K562 (cell line): ENCODE measurements around the gene PAXIP1.

Experiments used
- CEBPB ChIP-seq: fragments of 450-650 bp; IDR thresholded peaks from 2 replicates; pipeline ENCODE4 v1.6.1; 2016; ENCODE audit warnings: missing genetic modification characterization, missing compliant biosample characterization
- RBM22 ChIP-seq: fragments of 200-400 bp; formaldehyde crosslinking; IDR thresholded peaks from 2 replicates; pipeline ENCODE4 v1.6.1; 2018; ENCODE audit warnings: low read length, low read depth; ENCODE audit not compliant: poor library complexity, severe bottlenecking
- ZNF449 ChIP-seq: fragments of 250-450 bp; sonication (Bioruptor Pico); IDR thresholded peaks from 2 replicates; pipeline ENCODE4 v1.8.0; 2022; ENCODE audit warnings: moderate library complexity, mild to moderate bottlenecking, inconsistent platforms
- TF ChIP-seq, protein P1 (sequence below): sonication (generic); formaldehyde crosslinking; IDR thresholded peaks from 2 replicates; pipeline ENCODE4 v1.8.1; 2022; ENCODE audit warnings: missing genetic modification reagents
- TF ChIP-seq, protein P2 (sequence below), 3 experiments: IDR thresholded peaks in 2 of 3; conservative IDR thresholded peaks in 1 of 3; 2 replicates each; pipeline ENCODE4 v1.5.1; 2011 to 2012; ENCODE audit warnings: low read length in 3 of 3, mild to moderate bottlenecking in 3 of 3, control low read depth in 2 of 3, improper control_type of control experiment in 1 of 3, inconsistent platforms in 1 of 3, low read depth in 1 of 3, mixed read lengths in 1 of 3, moderate library complexity in 1 of 3; ENCODE audit not compliant: insufficient read depth in 2 of 3

DNA sequence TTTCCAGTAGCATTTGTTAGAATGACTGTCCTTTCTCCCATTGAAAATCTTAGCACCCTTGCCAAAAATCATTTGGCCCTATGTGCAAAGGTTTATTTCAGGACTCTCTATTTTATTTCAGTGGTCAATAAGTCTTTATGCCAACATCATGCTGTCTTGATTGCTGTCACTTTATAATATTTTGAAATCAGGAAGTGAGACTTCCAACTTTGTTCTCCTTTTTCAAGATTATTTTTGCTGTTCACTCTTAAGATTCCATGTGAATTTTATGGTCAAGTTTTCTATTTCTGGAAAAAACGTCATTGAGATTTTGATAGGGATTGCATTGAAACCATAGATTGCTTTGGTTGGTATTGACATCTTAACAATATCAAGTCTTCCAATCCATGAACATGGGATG, 65.1 kb downstream of the PAXIP1 start:
- TF ChIP-seq ZNF449 (CRISPR knock-in tag) (no peak), CEBPB (tag) (no peak), RBM22 (no peak)
- TF ChIP-seq, protein P1, sequence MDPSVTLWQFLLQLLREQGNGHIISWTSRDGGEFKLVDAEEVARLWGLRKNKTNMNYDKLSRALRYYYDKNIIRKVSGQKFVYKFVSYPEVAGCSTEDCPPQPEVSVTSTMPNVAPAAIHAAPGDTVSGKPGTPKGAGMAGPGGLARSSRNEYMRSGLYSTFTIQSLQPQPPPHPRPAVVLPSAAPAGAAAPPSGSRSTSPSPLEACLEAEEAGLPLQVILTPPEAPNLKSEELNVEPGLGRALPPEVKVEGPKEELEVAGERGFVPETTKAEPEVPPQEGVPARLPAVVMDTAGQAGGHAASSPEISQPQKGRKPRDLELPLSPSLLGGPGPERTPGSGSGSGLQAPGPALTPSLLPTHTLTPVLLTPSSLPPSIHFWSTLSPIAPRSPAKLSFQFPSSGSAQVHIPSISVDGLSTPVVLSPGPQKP (CRISPR knock-in tag): no peak
- TF ChIP-seq, protein P2, sequence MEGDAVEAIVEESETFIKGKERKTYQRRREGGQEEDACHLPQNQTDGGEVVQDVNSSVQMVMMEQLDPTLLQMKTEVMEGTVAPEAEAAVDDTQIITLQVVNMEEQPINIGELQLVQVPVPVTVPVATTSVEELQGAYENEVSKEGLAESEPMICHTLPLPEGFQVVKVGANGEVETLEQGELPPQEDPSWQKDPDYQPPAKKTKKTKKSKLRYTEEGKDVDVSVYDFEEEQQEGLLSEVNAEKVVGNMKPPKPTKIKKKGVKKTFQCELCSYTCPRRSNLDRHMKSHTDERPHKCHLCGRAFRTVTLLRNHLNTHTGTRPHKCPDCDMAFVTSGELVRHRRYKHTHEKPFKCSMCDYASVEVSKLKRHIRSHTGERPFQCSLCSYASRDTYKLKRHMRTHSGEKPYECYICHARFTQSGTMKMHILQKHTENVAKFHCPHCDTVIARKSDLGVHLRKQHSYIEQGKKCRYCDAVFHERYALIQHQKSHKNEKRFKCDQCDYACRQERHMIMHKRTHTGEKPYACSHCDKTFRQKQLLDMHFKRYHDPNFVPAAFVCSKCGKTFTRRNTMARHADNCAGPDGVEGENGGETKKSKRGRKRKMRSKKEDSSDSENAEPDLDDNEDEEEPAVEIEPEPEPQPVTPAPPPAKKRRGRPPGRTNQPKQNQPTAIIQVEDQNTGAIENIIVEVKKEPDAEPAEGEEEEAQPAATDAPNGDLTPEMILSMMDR (IDR thresholded peaks at IDR 0.05 in 2 of 3, conservative IDR thresholded peaks at IDR 0.05 in 1 of 3; ENCODE audit: insufficient read depth in 2 of 3, low read depth in 1 of 3, low read length in 3 of 3): no peak
